Measurements from ENCODE around the gene GAL3ST2.

DNA sequence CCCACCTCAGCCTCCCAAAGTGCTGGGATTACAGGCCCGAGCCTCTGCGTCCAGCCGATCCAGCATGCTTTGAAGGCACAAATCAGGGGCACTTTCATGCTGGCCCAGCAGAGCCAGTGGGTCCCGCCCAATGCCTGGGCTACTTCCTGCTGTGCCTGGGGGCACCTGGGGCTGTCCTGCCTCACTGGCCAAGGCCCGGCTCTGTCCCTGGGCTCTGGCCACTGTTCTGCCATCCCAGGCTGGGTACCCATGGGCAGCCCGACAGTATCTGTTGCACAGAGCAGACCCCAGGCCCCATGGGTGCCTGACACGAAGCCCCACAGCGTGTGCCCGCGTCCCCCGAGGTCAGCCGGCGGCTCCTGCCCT lies 6.8 kb upstream of the GAL3ST2 start:
- no peak for TF ChIP-seq EZH2phosphoT487 (conservative IDR thresholded peaks at IDR 0.05; ENCODE audit: low read length)
- TF ChIP-seq, protein P1, sequence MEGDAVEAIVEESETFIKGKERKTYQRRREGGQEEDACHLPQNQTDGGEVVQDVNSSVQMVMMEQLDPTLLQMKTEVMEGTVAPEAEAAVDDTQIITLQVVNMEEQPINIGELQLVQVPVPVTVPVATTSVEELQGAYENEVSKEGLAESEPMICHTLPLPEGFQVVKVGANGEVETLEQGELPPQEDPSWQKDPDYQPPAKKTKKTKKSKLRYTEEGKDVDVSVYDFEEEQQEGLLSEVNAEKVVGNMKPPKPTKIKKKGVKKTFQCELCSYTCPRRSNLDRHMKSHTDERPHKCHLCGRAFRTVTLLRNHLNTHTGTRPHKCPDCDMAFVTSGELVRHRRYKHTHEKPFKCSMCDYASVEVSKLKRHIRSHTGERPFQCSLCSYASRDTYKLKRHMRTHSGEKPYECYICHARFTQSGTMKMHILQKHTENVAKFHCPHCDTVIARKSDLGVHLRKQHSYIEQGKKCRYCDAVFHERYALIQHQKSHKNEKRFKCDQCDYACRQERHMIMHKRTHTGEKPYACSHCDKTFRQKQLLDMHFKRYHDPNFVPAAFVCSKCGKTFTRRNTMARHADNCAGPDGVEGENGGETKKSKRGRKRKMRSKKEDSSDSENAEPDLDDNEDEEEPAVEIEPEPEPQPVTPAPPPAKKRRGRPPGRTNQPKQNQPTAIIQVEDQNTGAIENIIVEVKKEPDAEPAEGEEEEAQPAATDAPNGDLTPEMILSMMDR (IDR thresholded peaks at IDR 0.05; ENCODE audit: insufficient read depth, low read length, poor library complexity, severe bottlenecking) = no peak

Data from SU-DHL-6 (cell line).